ENCODE results near the gene GPR65.
A peak's percentile ranks its signal among the peaks of the same experiment; 100 is the strongest.

The GPR65 gene

DNA sequence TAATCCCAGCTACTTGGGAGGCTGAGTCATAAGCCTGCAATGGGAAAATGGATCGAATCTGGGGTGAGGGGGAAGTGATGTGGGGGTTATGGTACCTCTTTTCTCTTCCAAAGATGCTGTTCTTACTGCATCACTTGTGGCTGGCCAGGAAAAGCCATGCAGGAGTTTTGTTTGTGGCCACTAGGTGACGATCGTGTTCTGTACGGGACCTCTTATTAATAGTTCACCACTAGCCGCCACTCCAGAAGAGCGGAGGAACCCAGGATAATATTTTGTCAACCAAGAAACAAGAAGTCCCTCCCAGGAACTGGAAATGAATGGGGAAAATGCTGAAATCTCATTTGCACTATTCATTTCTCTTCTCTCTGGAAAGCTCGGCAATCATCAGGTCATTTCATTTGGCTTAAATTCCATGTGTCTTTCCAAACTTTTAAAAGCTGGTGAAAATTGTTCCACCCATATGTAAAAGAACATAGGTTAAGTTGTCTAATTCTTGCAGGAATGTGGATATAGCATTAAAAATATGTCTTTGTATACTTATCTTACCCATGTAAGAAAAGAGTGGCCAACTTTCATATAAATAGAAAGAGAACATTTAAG is 8.9 kb downstream of the GPR65 start:
- Histone ChIP-seq H3K4me1 (ENCODE audit: control insufficient read depth, insufficient read depth, low read length) (no peaks in the 10 kb centered on the region), H3K36me3 (ENCODE audit: control insufficient read depth in 2 of 2, insufficient read depth in 1 of 2, low read length in 2 of 2) (no peaks in the 10 kb centered on the region), H3K27ac (ENCODE audit: extremely low read depth, low read depth, low read length) (no peak overlapping the region), H3K4me3 (ENCODE audit: low read depth, low read length) (no peak overlapping the region), H3K9me3 (ENCODE audit: control insufficient read depth, insufficient read depth, low read depth, low read length) (no peaks in the 10 kb centered on the region)
- POLR2A ChIA-PET: no interaction called here
- CTCF ChIA-PET: interaction anchor here (0.5 to 4.2 kb wide), 41 partner anchors 12 to 855 kb away, joined by 3 to 30 read pairs (median 4); no protein-coding TSS in a partner anchor
- TF ChIP-seq ZBTB48 (tag by site-specific recombination; IDR thresholded peaks at IDR 0.05) (no peak), ZFP69B (tag by site-specific recombination; IDR thresholded peaks at IDR 0.05) (no peak), ZNF266 (tag by site-specific recombination; IDR thresholded peaks at IDR 0.05; ENCODE audit: low read depth) (no peak), ZNF658 (tag by site-specific recombination; IDR thresholded peaks at IDR 0.05) (no peak), SCRT2 (tag by site-specific recombination; IDR thresholded peaks at IDR 0.05) (peak; percentile 67; the same call in 1 of the 2 replicates), ZNF530 (tag by site-specific recombination; IDR thresholded peaks at IDR 0.05; ENCODE audit: low read depth) (no peak), ZNF214 (tag by site-specific recombination; IDR thresholded peaks at IDR 0.05; ENCODE audit: borderline replicate concordance) (no peak), ZNF660 (tag by site-specific recombination; IDR thresholded peaks at IDR 0.05) (peak; percentile 57; the same call in 1 of the 2 replicates), GLI4 (tag by site-specific recombination; IDR thresholded peaks at IDR 0.05) (no peak), ZNF155 (tag by site-specific recombination; IDR thresholded peaks at IDR 0.05) (no peak), SP3 (tag by site-specific recombination; IDR thresholded peaks at IDR 0.05) (no peak), MEIS1 (CRISPR knock-in tag; IDR thresholded peaks at IDR 0.05; ENCODE audit: borderline replicate concordance) (no peak), ZNF10 (tag by site-specific recombination; IDR thresholded peaks at IDR 0.05) (no peak), GLIS2 (tag by site-specific recombination; IDR thresholded peaks at IDR 0.05) (no peak), GFI1B (tag by site-specific recombination; IDR thresholded peaks at IDR 0.05) (no peak), SCRT1 (tag by site-specific recombination; IDR thresholded peaks at IDR 0.05; ENCODE audit: borderline replicate concordance) (0 out of 2 replicates have a peak, but pooled peaks have one; percentile 30), ZNF654 (tag by site-specific recombination; IDR thresholded peaks at IDR 0.05; ENCODE audit: low read depth) (peak; percentile 76), ZNF501 (tag by site-specific recombination; IDR thresholded peaks at IDR 0.05) (no peak), ZNF248 (tag by site-specific recombination; IDR thresholded peaks at IDR 0.05) (no peak), TRIM28 (IDR thresholded peaks at IDR 0.05; ENCODE audit: borderline replicate concordance, low read length) (no peak), ZFHX2 (tag by site-specific recombination; conservative IDR thresholded peaks at IDR 0.05) (no peak), PRDM1 (tag by site-specific recombination; IDR thresholded peaks at IDR 0.05) (no peak), ZNF843 (tag by site-specific recombination; IDR thresholded peaks at IDR 0.05) (no peak), ZNF596 (tag by site-specific recombination; IDR thresholded peaks at IDR 0.05) (no peak), ZNF335 (tag by site-specific recombination; conservative IDR thresholded peaks at IDR 0.05) (no peak)
- TF ChIP-seq, protein P1, sequence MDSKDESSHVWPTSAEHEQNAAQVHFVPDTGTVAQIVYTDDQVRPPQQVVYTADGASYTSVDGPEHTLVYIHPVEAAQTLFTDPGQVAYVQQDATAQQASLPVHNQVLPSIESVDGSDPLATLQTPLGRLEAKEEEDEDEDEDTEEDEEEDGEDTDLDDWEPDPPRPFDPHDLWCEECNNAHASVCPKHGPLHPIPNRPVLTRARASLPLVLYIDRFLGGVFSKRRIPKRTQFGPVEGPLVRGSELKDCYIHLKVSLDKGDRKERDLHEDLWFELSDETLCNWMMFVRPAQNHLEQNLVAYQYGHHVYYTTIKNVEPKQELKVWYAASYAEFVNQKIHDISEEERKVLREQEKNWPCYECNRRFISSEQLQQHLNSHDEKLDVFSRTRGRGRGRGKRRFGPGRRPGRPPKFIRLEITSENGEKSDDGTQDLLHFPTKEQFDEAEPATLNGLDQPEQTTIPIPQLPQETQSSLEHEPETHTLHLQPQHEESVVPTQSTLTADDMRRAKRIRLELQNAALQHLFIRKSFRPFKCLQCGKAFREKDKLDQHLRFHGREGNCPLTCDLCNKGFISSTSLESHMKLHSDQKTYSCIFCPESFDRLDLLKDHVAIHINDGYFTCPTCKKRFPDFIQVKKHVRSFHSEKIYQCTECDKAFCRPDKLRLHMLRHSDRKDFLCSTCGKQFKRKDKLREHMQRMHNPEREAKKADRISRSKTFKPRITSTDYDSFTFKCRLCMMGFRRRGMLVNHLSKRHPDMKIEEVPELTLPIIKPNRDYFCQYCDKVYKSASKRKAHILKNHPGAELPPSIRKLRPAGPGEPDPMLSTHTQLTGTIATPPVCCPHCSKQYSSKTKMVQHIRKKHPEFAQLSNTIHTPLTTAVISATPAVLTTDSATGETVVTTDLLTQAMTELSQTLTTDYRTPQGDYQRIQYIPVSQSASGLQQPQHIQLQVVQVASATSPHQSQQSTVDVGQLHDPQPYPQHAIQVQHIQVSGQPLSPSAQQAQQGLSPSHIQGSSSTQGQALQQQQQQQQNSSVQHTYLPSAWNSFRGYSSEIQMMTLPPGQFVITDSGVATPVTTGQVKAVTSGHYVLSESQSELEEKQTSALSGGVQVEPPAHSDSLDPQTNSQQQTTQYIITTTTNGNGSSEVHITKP (tag by site-specific recombination; IDR thresholded peaks at IDR 0.05): no peak
- TF ChIP-seq, protein P2, sequence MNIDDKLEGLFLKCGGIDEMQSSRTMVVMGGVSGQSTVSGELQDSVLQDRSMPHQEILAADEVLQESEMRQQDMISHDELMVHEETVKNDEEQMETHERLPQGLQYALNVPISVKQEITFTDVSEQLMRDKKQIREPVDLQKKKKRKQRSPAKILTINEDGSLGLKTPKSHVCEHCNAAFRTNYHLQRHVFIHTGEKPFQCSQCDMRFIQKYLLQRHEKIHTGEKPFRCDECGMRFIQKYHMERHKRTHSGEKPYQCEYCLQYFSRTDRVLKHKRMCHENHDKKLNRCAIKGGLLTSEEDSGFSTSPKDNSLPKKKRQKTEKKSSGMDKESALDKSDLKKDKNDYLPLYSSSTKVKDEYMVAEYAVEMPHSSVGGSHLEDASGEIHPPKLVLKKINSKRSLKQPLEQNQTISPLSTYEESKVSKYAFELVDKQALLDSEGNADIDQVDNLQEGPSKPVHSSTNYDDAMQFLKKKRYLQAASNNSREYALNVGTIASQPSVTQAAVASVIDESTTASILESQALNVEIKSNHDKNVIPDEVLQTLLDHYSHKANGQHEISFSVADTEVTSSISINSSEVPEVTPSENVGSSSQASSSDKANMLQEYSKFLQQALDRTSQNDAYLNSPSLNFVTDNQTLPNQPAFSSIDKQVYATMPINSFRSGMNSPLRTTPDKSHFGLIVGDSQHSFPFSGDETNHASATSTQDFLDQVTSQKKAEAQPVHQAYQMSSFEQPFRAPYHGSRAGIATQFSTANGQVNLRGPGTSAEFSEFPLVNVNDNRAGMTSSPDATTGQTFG (tag by site-specific recombination; IDR thresholded peaks at IDR 0.05; ENCODE audit: borderline replicate concordance): no peak
- TF ChIP-seq, protein P3, sequence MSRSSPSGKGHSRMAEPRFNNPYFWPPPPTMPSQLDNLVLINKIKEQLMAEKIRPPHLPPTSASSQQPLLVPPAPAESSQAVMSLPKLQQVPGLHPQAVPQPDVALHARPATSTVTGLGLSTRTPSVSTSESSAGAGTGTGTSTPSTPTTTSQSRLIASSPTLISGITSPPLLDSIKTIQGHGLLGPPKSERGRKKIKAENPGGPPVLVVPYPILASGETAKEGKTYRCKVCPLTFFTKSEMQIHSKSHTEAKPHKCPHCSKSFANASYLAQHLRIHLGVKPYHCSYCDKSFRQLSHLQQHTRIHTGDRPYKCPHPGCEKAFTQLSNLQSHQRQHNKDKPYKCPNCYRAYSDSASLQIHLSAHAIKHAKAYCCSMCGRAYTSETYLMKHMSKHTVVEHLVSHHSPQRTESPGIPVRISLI (tag by site-specific recombination; IDR thresholded peaks at IDR 0.05): no peak
- TF ChIP-seq, protein P4, sequence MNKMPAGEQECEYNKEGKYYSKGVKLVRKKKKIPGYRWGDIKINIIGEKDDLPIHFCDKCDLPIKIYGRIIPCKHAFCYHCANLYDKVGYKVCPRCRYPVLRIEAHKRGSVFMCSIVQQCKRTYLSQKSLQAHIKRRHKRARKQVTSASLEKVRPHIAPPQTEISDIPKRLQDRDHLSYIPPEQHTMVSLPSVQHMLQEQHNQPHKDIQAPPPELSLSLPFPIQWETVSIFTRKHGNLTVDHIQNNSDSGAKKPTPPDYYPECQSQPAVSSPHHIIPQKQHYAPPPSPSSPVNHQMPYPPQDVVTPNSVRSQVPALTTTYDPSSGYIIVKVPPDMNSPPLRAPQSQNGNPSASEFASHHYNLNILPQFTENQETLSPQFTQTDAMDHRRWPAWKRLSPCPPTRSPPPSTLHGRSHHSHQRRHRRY (tag by site-specific recombination; IDR thresholded peaks at IDR 0.05): no peak
- TF ChIP-seq, protein P5, sequence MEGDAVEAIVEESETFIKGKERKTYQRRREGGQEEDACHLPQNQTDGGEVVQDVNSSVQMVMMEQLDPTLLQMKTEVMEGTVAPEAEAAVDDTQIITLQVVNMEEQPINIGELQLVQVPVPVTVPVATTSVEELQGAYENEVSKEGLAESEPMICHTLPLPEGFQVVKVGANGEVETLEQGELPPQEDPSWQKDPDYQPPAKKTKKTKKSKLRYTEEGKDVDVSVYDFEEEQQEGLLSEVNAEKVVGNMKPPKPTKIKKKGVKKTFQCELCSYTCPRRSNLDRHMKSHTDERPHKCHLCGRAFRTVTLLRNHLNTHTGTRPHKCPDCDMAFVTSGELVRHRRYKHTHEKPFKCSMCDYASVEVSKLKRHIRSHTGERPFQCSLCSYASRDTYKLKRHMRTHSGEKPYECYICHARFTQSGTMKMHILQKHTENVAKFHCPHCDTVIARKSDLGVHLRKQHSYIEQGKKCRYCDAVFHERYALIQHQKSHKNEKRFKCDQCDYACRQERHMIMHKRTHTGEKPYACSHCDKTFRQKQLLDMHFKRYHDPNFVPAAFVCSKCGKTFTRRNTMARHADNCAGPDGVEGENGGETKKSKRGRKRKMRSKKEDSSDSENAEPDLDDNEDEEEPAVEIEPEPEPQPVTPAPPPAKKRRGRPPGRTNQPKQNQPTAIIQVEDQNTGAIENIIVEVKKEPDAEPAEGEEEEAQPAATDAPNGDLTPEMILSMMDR (tag by site-specific recombination; IDR thresholded peaks at IDR 0.05): peak; percentile 38; the same call in 1 of the 2 replicates
